Umbilical cord (tissue), 2 donors: ENCODE data around the gene SLC15A2. TPM values are rescaled to one million over a fixed set of nuclear protein-coding genes. Genes with fewer than 3 reads are reported as not detected.

Experiments
- DNase-seq: peaks from one replicate; pipeline ENCODE4 v3.0.0-alpha.2; 2015; ENCODE audit warnings: low spot score
- total RNA-seq: library from RNA; depleted of rRNA; stranded (reverse); fragments of >200 nt; gene quantifications from one replicate; pipeline ENCODE4 v1.2.3, GENCODE V29; 2014; ENCODE audit warnings: low replicate concordance; ENCODE audit not compliant: insufficient read depth

SLC15A2 gene
- total RNA-seq, 1 donor from 2014 or later: 12.0 TPM

DNA sequence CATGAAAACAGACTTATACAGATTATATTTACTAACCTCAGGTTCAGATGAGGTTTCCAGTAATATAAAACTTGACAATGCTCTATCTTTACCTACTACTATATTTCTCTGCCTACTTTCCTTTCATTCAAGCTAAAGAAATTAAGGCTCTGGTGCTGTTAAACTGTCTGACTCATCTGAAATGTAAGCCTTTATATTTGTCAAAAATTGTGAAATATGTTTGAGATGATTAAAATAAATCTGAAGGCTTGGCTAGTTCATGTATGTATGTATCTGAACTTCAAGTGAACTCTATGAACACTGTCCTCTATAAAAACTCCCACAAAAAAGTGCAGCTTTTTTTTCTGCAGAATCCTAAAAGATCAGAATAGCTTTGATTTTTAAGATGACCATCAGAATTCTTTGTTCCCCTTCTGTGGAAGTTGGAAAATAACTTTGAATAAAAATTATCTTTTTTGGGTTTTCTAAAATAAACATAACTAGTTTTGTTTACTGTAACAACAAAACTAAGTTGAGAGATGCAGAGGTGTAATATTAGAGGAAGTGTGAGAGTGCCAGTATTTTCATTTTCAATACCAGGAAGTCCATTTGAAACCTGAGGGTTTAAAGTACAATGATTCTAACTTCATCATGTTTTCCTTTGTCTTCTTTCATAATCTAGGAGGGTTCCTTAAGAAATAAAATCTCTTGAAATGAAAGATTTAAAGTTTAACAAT is 85.7 kb downstream of the SLC15A2 start:
- DNase-seq: peak; percentile 55

- no peak for DNase-seq
These were observed 86.2 kb downstream of the SLC15A2 start for GRCh38 chr3:121980450-121980796.

GRCh38 chr3:121981473-121981872 is 87.3 kb downstream of the SLC15A2 start:
- DNase-seq: no peak

GRCh38 chr3:121985846-121986245 is 91.6 kb downstream of the SLC15A2 start:
- no peak for DNase-seq

- DNase-seq: no peak
These were observed 93.9 kb downstream of the SLC15A2 start for GRCh38 chr3:121988146-121988545.

- DNase-seq: peak; percentile 56
These were observed 95.7 kb downstream of the SLC15A2 start for GRCh38 chr3:121989943-121990342.

- DNase-seq: no peak
These were observed 98.7 kb downstream of the SLC15A2 start for GRCh38 chr3:121992601-121993560.

Other genes with a start within 250 kb of the SLC15A2 start
- 31.3 TPM for gene HCLS1, start 233.5 kb upstream of the SLC15A2 start, total RNA-seq
- 57.8 TPM for gene GOLGB1, start 144.7 kb upstream of the SLC15A2 start, total RNA-seq
- 29.1 TPM for gene IQCB1, start 59.3 kb upstream of the SLC15A2 start, total RNA-seq
- gene EAF2, start 59.2 kb upstream of the SLC15A2 start, total RNA-seq: 14.2 TPM
- 3.4 TPM for gene ILDR1, start 127.8 kb downstream of the SLC15A2 start, total RNA-seq
- 20.2 TPM for gene CD86, start 161.0 kb downstream of the SLC15A2 start, total RNA-seq